ENCODE measurements around the gene CST9.

- TF ChIP-seq, protein P1, sequence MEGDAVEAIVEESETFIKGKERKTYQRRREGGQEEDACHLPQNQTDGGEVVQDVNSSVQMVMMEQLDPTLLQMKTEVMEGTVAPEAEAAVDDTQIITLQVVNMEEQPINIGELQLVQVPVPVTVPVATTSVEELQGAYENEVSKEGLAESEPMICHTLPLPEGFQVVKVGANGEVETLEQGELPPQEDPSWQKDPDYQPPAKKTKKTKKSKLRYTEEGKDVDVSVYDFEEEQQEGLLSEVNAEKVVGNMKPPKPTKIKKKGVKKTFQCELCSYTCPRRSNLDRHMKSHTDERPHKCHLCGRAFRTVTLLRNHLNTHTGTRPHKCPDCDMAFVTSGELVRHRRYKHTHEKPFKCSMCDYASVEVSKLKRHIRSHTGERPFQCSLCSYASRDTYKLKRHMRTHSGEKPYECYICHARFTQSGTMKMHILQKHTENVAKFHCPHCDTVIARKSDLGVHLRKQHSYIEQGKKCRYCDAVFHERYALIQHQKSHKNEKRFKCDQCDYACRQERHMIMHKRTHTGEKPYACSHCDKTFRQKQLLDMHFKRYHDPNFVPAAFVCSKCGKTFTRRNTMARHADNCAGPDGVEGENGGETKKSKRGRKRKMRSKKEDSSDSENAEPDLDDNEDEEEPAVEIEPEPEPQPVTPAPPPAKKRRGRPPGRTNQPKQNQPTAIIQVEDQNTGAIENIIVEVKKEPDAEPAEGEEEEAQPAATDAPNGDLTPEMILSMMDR (IDR thresholded peaks at IDR 0.05 in 2 of 3, conservative IDR thresholded peaks at IDR 0.05 in 1 of 3; ENCODE audit: borderline replicate concordance in 1 of 3, insufficient read depth in 1 of 3, low read depth in 2 of 3, low read length in 2 of 3) = no peak
- TF ChIP-seq POLR2AphosphoS5 (IDR thresholded peaks at IDR 0.05; ENCODE audit: low read depth, low read length) (no peak), TCF7L2 (IDR thresholded peaks at IDR 0.05; ENCODE audit: borderline replicate concordance, extremely low read depth, insufficient read depth, insufficient read length) (no peak)
Measured at GRCh38 chr20:23585449-23585807, 20.3 kb downstream of the CST9 start.

Data from HCT116 (cell line).